ENCODE measurements around the gene CPNE7.

The CPNE7 gene

GRCh38 chr16:89549007-89549700, 26.4 kb upstream of the CPNE7 start:
- no peak for DNase-seq (ENCODE audit: low read depth)

- no peak for DNase-seq (ENCODE audit: low read depth)
These were observed 25.0 kb upstream of the CPNE7 start for GRCh38 chr16:89550421-89551007.

GRCh38 chr16:89552329-89552728, 23.2 kb upstream of the CPNE7 start:
- DNase-seq (ENCODE audit: low read depth) = no peak

- no peak for DNase-seq (ENCODE audit: low read depth)
These were observed 22.6 kb upstream of the CPNE7 start for GRCh38 chr16:89552913-89553312.

- DNase-seq (ENCODE audit: low read depth) = no peak
These were observed 21.8 kb upstream of the CPNE7 start for GRCh38 chr16:89553733-89554132.

GRCh38 chr16:89554343-89554742, 21.2 kb upstream of the CPNE7 start:
- DNase-seq (ENCODE audit: low read depth) = no peak

GRCh38 chr16:89555265-89555664, 20.3 kb upstream of the CPNE7 start:
- no peak for DNase-seq (ENCODE audit: low read depth)

GRCh38 chr16:89555780-89556179, 19.8 kb upstream of the CPNE7 start:
- DNase-seq (ENCODE audit: low read depth) = no peak

GRCh38 chr16:89556750-89557689, 18.5 kb upstream of the CPNE7 start:
- DNase-seq (ENCODE audit: low read depth) = peak; percentile 57

GRCh38 chr16:89557690-89558490, 17.7 kb upstream of the CPNE7 start:
- DNase-seq (ENCODE audit: low read depth) = no peak

- DNase-seq (ENCODE audit: low read depth) = peak; percentile 93
These were observed 15.0 kb upstream of the CPNE7 start, which contains the start of gene RPL13 for GRCh38 chr16:89560378-89561141. TSS of gene RPL13 (plus strand) at chr16:89560682. CDS start at chr16:89560960, 278 bp downstream.

- no peak for DNase-seq (ENCODE audit: low read depth)
These were observed 14.2 kb upstream of the CPNE7 start for GRCh38 chr16:89561142-89561883.

- no peak for DNase-seq (ENCODE audit: low read depth)
These were observed 13.5 kb upstream of the CPNE7 start for GRCh38 chr16:89561884-89562599.

GRCh38 chr16:89562939-89563338, 12.6 kb upstream of the CPNE7 start:
- DNase-seq (ENCODE audit: low read depth) = no peak

- no peak for DNase-seq (ENCODE audit: low read depth)
These were observed 11.7 kb upstream of the CPNE7 start for GRCh38 chr16:89563639-89564392.

GRCh38 chr16:89564476-89565255, 10.9 kb upstream of the CPNE7 start:
- no peak for DNase-seq (ENCODE audit: low read depth)

GRCh38 chr16:89565256-89565505, 10.4 kb upstream of the CPNE7 start:
- no peak for DNase-seq (ENCODE audit: low read depth)
